ENCODE measurements around the gene PLCE1. TPM values are rescaled to one million over a fixed set of nuclear protein-coding genes. Genes with fewer than 3 reads are reported as not detected.
"Not testable (repeated sequence)": the region's sequence is repeated elsewhere in the genome, so short reads cannot be mapped to it uniquely, and the experiment has no call there.

Gene PLCE1
- total RNA-seq, 1 donor from 2014 or later, result 3.2 TPM

GRCh38 chr10:93965911-93966310 lies 27.8 kb upstream of the PLCE1 start:
- H3K4me3 Mint-ChIP-seq, result no peak overlapping the region
- no peaks in the 10 kb centered on the region for H3K4me1 Mint-ChIP-seq
- TF ChIP-seq, protein P1, sequence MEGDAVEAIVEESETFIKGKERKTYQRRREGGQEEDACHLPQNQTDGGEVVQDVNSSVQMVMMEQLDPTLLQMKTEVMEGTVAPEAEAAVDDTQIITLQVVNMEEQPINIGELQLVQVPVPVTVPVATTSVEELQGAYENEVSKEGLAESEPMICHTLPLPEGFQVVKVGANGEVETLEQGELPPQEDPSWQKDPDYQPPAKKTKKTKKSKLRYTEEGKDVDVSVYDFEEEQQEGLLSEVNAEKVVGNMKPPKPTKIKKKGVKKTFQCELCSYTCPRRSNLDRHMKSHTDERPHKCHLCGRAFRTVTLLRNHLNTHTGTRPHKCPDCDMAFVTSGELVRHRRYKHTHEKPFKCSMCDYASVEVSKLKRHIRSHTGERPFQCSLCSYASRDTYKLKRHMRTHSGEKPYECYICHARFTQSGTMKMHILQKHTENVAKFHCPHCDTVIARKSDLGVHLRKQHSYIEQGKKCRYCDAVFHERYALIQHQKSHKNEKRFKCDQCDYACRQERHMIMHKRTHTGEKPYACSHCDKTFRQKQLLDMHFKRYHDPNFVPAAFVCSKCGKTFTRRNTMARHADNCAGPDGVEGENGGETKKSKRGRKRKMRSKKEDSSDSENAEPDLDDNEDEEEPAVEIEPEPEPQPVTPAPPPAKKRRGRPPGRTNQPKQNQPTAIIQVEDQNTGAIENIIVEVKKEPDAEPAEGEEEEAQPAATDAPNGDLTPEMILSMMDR (IDR thresholded peaks at IDR 0.05; ENCODE audit: unreplicated experiment), result no peak
- H3K9me3 Mint-ChIP-seq, result no peaks in the 10 kb centered on the region
- H3K27ac Mint-ChIP-seq, result no peak overlapping the region
- peaks cover under 1% of the 10 kb centered on the region for H3K27me3 Mint-ChIP-seq (ENCODE audit: low read depth)
- DNase-seq (ENCODE audit: low spot score in 2 of 2, unreplicated experiment in 2 of 2), result no peak
- H3K36me3 Mint-ChIP-seq, result no peaks in the 10 kb centered on the region

DNA sequence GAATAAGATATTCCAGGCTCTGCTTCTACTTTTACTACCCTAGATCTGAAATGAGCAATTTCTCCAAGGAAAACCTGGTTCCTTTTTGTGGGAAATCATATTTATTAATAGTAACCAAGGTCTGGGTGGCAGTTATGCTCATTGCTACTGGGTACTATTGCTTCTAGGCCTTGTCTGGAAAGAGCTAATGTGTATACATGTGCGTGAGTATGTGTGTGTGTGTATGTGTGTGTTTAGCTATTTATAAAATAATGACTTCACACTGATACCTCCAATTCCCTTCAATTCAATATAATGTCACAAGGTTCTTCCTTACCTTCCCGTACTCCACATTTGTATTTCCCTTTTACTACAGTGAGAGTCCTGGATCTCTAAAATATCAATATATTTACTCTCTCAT lies 26.0 kb upstream of the PLCE1 start:
- no peak overlapping the region for H3K27ac Mint-ChIP-seq
- H3K36me3 Mint-ChIP-seq, result no peaks in the 10 kb centered on the region
- no peak overlapping the region for H3K4me3 Mint-ChIP-seq
- H3K9me3 Mint-ChIP-seq, result no peaks in the 10 kb centered on the region
- no peaks in the 10 kb centered on the region for H3K4me1 Mint-ChIP-seq
- no peak for DNase-seq (ENCODE audit: low spot score in 2 of 2, unreplicated experiment in 2 of 2)
- H3K27me3 Mint-ChIP-seq (ENCODE audit: low read depth), result no peaks in the 10 kb centered on the region
- TF ChIP-seq, protein P1 (IDR thresholded peaks at IDR 0.05; ENCODE audit: unreplicated experiment), result no peak

GRCh38 chr10:93968540-93968945 lies 25.2 kb upstream of the PLCE1 start:
- Mint-ChIP-seq H3K27ac (no peak overlapping the region), H3K4me1 (no peaks in the 10 kb centered on the region), H3K9me3 (no peaks in the 10 kb centered on the region), H3K4me3 (no peak overlapping the region), H3K36me3 (no peaks in the 10 kb centered on the region), H3K27me3 (ENCODE audit: low read depth) (no peaks in the 10 kb centered on the region)
- TF ChIP-seq, protein P1 (IDR thresholded peaks at IDR 0.05; ENCODE audit: unreplicated experiment), result no peak
- no peak for DNase-seq (ENCODE audit: low spot score in 2 of 2, unreplicated experiment in 2 of 2)

DNA sequence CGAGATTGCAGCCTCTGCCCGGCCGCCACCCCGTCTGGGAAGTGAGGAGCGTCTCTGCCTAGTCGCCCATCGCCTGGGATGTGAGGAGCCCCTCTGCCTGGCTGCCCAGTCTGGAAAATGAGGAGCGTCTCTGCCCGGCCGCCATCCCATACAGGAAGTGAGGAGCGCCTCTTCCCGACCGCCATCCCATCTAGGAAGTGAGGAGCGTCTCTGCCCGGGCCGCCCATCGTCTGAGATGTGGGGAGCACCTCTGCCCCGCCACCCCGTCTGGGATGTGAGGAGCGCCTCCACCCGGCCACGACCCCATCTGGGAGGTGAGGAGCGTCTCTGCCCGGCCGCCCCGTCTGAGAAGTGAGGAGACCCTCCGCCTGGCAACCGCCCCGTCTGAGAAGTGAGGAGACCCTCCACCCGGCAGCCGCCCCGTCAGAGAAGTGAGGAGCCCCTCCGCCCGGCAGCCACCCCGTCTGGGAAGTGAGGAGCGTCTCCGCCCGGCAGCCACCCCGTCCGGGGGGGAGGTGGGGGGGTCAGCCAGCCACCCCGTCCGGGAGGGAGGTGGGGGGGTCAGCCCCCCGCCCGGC lies 23.2 kb upstream of the PLCE1 start:
- H3K27me3 Mint-ChIP-seq (ENCODE audit: low read depth); DNase-seq (ENCODE audit: low spot score in 2 of 2, unreplicated experiment in 2 of 2); H3K4me1 Mint-ChIP-seq; H3K4me3 Mint-ChIP-seq; H3K9me3 Mint-ChIP-seq; H3K27ac Mint-ChIP-seq; H3K36me3 Mint-ChIP-seq: not testable (repeated sequence)

- TF ChIP-seq, protein P1 (IDR thresholded peaks at IDR 0.05; ENCODE audit: unreplicated experiment), result no peak
- Mint-ChIP-seq H3K9me3 (no peaks in the 10 kb centered on the region), H3K4me1 (no peaks in the 10 kb centered on the region), H3K27me3 (ENCODE audit: low read depth) (peaks cover 20% of the 10 kb centered on the region), H3K4me3 (no peak overlapping the region), H3K36me3 (no peaks in the 10 kb centered on the region), H3K27ac (no peak overlapping the region)
- no peak for DNase-seq (ENCODE audit: low spot score in 2 of 2, unreplicated experiment in 2 of 2)
Measured at GRCh38 chr10:93973748-93974445, 19.8 kb upstream of the PLCE1 start.

- peaks cover 4% of the 10 kb centered on the region for H3K9me3 Mint-ChIP-seq
- no peaks in the 10 kb centered on the region for H3K36me3 Mint-ChIP-seq
- peaks cover 24% of the 10 kb centered on the region for H3K27me3 Mint-ChIP-seq (ENCODE audit: low read depth)
- TF ChIP-seq, protein P1 (IDR thresholded peaks at IDR 0.05; ENCODE audit: unreplicated experiment), result no peak
- no peaks in the 10 kb centered on the region for H3K4me1 Mint-ChIP-seq
- DNase-seq (ENCODE audit: low spot score in 2 of 2, unreplicated experiment in 2 of 2), result no peak
- H3K27ac Mint-ChIP-seq, result no peak overlapping the region
- H3K4me3 Mint-ChIP-seq, result no peak overlapping the region
Measured at GRCh38 chr10:93977442-93977841, 16.3 kb upstream of the PLCE1 start.

Measured in mesothelial cell of epicardium (in vitro differentiated cells).